Fibroblast of pulmonary artery (primary cell): Measurements from ENCODE around the gene DNASE1L2.

ENCODE experiments used
- DNase-seq: peaks from one replicate; pipeline ENCODE4 v3.0.0-alpha.2; 2010; ENCODE audit warnings: low read depth
- H3K4me3 ChIP-seq: replicated peaks from 2 replicates; pipeline ENCODE4 v1.5.1; 2011; ENCODE audit warnings: low read depth, mild to moderate bottlenecking, control low read depth, low read length, moderate library complexity
- CTCF ChIP-seq: IDR thresholded peaks from 2 replicates; pipeline ENCODE4 v1.5.1; 2011; ENCODE audit warnings: mild to moderate bottlenecking, control low read depth, low read length, inconsistent platforms; ENCODE audit errors: missing control alignments

Gene DNASE1L2

DNA sequence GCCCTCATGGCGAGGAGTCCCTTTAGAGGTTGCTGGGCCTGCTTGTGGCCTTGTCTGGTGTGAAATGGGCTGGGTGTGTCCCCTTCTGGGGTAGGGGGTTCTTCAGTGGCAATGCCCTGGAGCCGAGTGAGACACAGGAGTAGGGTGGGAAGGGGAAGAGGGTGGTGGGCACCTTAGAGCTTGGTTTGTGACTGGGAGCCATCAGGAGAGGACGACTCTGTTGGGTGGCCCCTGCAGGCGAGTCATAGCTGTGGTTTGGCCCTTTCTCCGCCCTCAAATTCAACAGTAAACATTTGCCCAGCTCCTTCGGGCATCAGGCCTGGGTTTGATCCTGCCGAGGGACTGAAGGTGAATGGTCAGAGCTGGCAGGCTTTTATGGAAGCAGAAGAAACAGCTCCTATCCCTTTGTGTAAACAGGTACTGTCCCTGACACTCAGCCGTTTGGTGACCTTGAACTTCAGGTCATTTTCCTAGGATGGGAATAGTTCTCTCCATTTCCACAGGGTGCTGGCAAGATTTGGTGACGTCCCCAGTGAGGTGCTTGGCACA, 9.9 kb upstream of the DNASE1L2 start:
- DNase-seq, result no peak
- H3K4me3 ChIP-seq, result no peak overlapping the region
- no peak for TF ChIP-seq CTCF

- DNase-seq, result no peak
- TF ChIP-seq CTCF, result no peak
- no peak overlapping the region for H3K4me3 ChIP-seq
Observed at GRCh38 chr16:2226918-2227317, 9.3 kb upstream of the DNASE1L2 start.

GRCh38 chr16:2228161-2228824, 8.0 kb upstream of the DNASE1L2 start:
- no peak for TF ChIP-seq CTCF
- no peak for DNase-seq
- no peak overlapping the region for H3K4me3 ChIP-seq

GRCh38 chr16:2229091-2229490, 7.2 kb upstream of the DNASE1L2 start:
- no peak for DNase-seq
- no peak for TF ChIP-seq CTCF
- no peak overlapping the region for H3K4me3 ChIP-seq

GRCh38 chr16:2229632-2230250, 6.5 kb upstream of the DNASE1L2 start:
- H3K4me3 ChIP-seq, result no peak overlapping the region
- TF ChIP-seq CTCF, result no peak
- no peak for DNase-seq

DNA sequence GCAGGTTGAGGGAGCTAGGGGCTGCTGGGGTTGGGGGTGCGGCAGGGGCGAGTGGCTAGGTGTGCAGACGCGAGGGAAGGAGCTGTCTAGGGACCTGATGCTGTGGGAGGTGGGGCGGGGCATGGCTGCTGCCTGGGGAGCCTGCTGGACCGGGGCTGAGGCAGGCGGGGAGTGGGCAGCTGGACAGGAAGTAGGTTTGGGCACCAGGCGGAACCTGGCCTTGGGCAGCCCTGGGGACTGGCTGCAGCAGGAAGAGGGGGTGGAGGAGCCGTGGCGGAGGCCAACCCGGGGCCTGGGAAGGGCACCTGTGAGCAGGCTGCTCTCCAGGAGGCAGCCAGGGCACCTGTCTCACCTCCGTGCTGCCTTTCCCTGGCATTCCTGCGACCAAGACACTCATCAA, 5.9 kb upstream of the DNASE1L2 start:
- no peak for TF ChIP-seq CTCF
- no peak overlapping the region for H3K4me3 ChIP-seq
- DNase-seq, result no peak
